ENCODE measurements around the gene NRP1. TPM values are rescaled to one million over a fixed set of nuclear protein-coding genes. Genes with fewer than 3 reads are reported as not detected.

The NRP1 gene
- total RNA-seq, 4 donors from 2014 or later: 17.7 to 47.0 (median 21.0) TPM

DNA sequence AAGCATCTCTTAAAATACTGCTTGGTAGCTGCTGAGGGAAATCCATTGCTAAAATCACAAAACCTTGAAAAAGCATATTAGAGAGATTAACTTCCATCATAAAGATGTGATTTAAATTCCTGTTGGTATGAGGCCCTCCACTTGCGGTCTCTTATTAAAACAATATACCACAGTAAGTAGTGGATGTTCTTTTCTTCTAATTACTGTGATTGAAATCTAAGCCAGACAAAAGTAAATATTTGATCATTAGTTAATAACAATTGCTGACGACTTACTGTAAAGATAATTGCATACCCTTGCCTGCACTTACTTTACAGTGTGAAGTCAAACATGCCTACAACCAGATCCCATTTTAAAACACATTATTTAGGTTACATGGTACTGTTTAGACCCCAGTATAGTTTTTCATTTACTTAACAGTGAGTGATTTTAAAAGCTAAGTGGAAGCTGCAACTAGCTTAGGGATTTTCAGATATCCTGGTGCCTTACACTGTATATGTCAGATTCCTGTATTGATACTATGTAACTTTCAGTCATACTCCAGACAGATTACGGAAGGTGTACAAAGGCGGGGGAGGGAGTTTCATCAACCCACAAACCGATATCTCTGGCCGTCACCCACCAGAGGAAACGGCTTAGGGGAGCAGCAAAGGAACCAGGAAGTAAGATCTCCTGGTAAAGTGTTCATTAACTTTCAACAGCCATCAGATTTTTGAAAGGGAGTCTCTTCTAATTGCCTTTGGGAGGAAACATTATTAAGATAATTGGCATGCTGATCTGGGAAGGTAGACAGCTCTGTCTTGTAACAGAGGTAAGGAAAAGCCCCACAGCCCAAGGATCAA is 986 bp downstream of the NRP1 start:
- Histone ChIP-seq H3K36me3 (peaks cover 0 to 8% (median 0%) of the 10 kb centered on the region in 3 donors), H3K9me3 (no peaks in the 10 kb centered on the region), H3K4me1 (peaks cover 0 to 14% (median 0%) of the 10 kb centered on the region in 4 donors), H3K4me3 (peak overlapping the region; percentile 41 to 78 (median 61)), H3K27me3 (no peaks in the 10 kb centered on the region), H3K27ac (peak overlapping the region; percentile 64 to 86 (median 80))
- peak in 1 of 3 donors; percentile 50 for DNase-seq
- TF ChIP-seq, protein P1, sequence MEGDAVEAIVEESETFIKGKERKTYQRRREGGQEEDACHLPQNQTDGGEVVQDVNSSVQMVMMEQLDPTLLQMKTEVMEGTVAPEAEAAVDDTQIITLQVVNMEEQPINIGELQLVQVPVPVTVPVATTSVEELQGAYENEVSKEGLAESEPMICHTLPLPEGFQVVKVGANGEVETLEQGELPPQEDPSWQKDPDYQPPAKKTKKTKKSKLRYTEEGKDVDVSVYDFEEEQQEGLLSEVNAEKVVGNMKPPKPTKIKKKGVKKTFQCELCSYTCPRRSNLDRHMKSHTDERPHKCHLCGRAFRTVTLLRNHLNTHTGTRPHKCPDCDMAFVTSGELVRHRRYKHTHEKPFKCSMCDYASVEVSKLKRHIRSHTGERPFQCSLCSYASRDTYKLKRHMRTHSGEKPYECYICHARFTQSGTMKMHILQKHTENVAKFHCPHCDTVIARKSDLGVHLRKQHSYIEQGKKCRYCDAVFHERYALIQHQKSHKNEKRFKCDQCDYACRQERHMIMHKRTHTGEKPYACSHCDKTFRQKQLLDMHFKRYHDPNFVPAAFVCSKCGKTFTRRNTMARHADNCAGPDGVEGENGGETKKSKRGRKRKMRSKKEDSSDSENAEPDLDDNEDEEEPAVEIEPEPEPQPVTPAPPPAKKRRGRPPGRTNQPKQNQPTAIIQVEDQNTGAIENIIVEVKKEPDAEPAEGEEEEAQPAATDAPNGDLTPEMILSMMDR (IDR thresholded peaks at IDR 0.05): no peak
- no peak for TF ChIP-seq POLR2A (IDR thresholded peaks at IDR 0.05)

DNA sequence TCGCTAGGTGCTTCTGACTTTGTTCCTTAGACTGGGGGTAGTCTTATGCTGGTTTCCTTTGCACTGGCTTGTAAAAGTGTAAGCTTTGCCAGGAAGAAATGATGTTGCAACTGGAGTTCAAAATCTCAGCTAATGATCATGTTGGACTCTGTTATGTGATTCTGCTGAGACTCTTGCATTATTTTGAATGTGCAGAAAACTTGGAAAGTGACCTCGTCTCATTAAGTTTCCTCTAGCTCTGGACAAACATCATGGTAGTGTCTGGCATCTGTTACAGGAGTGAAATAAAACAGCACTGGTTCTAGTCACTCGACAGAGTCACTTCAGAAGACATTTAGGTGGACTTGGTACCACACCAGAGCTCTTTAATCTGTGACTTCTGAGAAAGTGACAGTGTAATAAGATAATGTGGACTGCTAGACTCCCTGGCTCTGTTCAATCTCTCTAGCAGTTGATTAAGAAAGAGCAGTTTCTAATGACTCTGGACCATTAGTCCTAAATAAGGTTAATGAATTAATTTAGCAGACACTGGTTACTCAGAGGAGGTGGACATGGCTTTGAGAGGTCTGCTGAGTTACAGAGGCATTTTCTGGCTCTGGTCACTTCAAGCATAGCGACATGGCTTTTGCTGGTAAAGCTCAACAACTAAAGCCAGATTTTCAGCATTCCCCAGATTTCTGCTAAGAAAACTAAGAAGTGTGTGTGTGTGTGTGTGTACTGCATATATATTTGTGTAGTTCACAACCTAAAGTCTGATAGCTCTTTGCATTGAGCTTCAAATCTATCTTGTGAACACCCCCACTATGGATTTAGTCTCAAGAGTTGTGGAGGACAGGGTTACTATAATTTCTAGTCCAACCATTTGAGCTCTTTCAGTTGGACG is 2.0 kb downstream of the NRP1 start:
- TF ChIP-seq, protein P1 (IDR thresholded peaks at IDR 0.05): no peak
- TF ChIP-seq POLR2A (IDR thresholded peaks at IDR 0.05): no peak
- Histone ChIP-seq H3K9me3 (no peaks in the 10 kb centered on the region), H3K27ac (peak overlapping the region in 2 of 4 donors; percentile 73 to 86), H3K27me3 (no peaks in the 10 kb centered on the region), H3K4me1 (peaks cover 0 to 11% (median 0%) of the 10 kb centered on the region in 4 donors), H3K36me3 (peaks cover 0 to 12% (median 0%) of the 10 kb centered on the region in 3 donors), H3K4me3 (peak overlapping the region in 3 of 4 donors; percentile 4 to 78 (median 77))
- DNase-seq: no peak

DNA sequence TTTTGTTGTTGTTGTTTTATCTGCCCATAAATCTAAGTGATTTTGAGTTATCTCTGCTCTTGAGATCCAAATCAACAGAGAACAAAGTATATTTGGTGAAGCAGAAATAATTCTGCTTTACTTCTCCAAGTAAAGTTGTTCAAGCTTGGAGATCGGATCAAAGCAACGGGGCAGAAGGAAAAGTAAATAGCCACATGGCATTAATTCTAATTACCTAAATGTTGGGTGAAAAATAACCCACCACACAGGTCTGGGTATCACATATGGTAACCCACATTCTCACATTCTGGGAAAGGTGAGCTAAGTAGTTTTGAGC is 3.1 kb downstream of the NRP1 start:
- Histone ChIP-seq H3K9me3 (no peaks in the 10 kb centered on the region), H3K4me1 (peaks cover 0 to 8% (median 0%) of the 10 kb centered on the region in 4 donors), H3K27me3 (no peaks in the 10 kb centered on the region), H3K4me3 (peak overlapping the region in 2 of 4 donors; percentile 77 to 78), H3K27ac (peak overlapping the region in 2 of 4 donors; percentile 18 to 21), H3K36me3 (peaks cover 0 to 12% (median 0%) of the 10 kb centered on the region in 3 donors)
- no peak for TF ChIP-seq POLR2A (IDR thresholded peaks at IDR 0.05)
- TF ChIP-seq, protein P1 (IDR thresholded peaks at IDR 0.05): no peak
- no peak for DNase-seq

GRCh38 chr10:33330543-33331378 is 3.7 kb downstream of the NRP1 start:
- Histone ChIP-seq H3K4me3 (peak overlapping the region in 2 of 4 donors; percentile 77 to 78), H3K27me3 (no peaks in the 10 kb centered on the region), H3K36me3 (peaks cover 0 to 12% (median 0%) of the 10 kb centered on the region in 3 donors), H3K27ac (peak overlapping the region in 1 of 4 donors; percentile 18), H3K9me3 (no peaks in the 10 kb centered on the region), H3K4me1 (peaks cover 0 to 8% (median 0%) of the 10 kb centered on the region in 4 donors)
- peak; percentile 59 to 92 (median 87) for DNase-seq
- no peak for TF ChIP-seq POLR2A (IDR thresholded peaks at IDR 0.05)
- TF ChIP-seq, protein P1 (IDR thresholded peaks at IDR 0.05): peak; percentile 28 to 82 (median 82)

- TF ChIP-seq, protein P1 (IDR thresholded peaks at IDR 0.05): no peak
- TF ChIP-seq POLR2A (IDR thresholded peaks at IDR 0.05): no peak
- Histone ChIP-seq H3K27me3 (no peaks in the 10 kb centered on the region), H3K4me1 (peaks cover 0 to 8% (median 0%) of the 10 kb centered on the region in 4 donors), H3K9me3 (no peaks in the 10 kb centered on the region), H3K27ac (no peak overlapping the region), H3K36me3 (peaks cover 0 to 12% (median 0%) of the 10 kb centered on the region in 3 donors), H3K4me3 (no peak overlapping the region)
- no peak for DNase-seq
Measured at GRCh38 chr10:33329178-33329577, 5.3 kb downstream of the NRP1 start.

Data from Peyer's patch (tissue), 4 donors.